Endodermal cell (in vitro differentiated cells): ENCODE data around the gene ZBTB16. TPM values are rescaled to one million over a fixed set of nuclear protein-coding genes. Genes with fewer than 3 reads are reported as not detected.

Experiments used
- DNase-seq: peaks from one replicate; pipeline ENCODE4 v3.0.0-alpha.2; 2017
- H3K27ac ChIP-seq: 2 replicates; pipeline ENCODE4 v1.5.1; 2013; ENCODE audit warnings: mild to moderate bottlenecking, low read depth, low read length, moderate library complexity
- H3K27me3 ChIP-seq: 2 replicates; pipeline ENCODE4 v1.6.1; 2013; ENCODE audit warnings: mild to moderate bottlenecking, low read length, moderate library complexity; ENCODE audit not compliant: insufficient read depth, control insufficient read depth, poor library complexity, severe bottlenecking
- H3K36me3 ChIP-seq: 2 replicates; pipeline ENCODE4 v1.7.0; 2013; ENCODE audit warnings: mild to moderate bottlenecking, low read length, moderate library complexity; ENCODE audit not compliant: control insufficient read depth, insufficient read depth
- H3K4me1 ChIP-seq: one replicate; pipeline ENCODE4 v1.7.0; 2013; ENCODE audit warnings: low read length; ENCODE audit not compliant: control insufficient read depth, insufficient read depth
- H3K4me3 ChIP-seq: 2 replicates; pipeline ENCODE4 v1.5.1; 2013; ENCODE audit warnings: mild to moderate bottlenecking, low read length, moderate library complexity
- H3K9ac ChIP-seq: 2 replicates; pipeline ENCODE4 v1.6.1; 2013; ENCODE audit warnings: mild to moderate bottlenecking, low read length, moderate library complexity; ENCODE audit not compliant: poor library complexity, severe bottlenecking; ENCODE audit errors: extremely low read depth
- H3K9me3 ChIP-seq: 2 replicates; pipeline ENCODE4 v1.6.1; 2013; ENCODE audit warnings: mild to moderate bottlenecking, low read length, moderate library complexity; ENCODE audit not compliant: control insufficient read depth
- H3K27ac Mint-ChIP-seq: 2 replicates; pipeline ENCODE4 v1.8.0; 2020; ENCODE audit warnings: mixed read lengths
- H3K27me3 Mint-ChIP-seq: 2 replicates; pipeline ENCODE4 v1.8.0; 2021; ENCODE audit warnings: mild to moderate bottlenecking, mixed read lengths; ENCODE audit not compliant: insufficient read depth
- H3K36me3 Mint-ChIP-seq: 2 replicates; pipeline ENCODE4 v1.8.0; 2020; ENCODE audit warnings: low read depth, mixed read lengths
- H3K4me1 Mint-ChIP-seq: 2 replicates; pipeline ENCODE4 v1.8.0; 2020; ENCODE audit warnings: mixed read lengths
- H3K4me3 Mint-ChIP-seq: 2 replicates; pipeline ENCODE4 v1.8.0; 2020; ENCODE audit warnings: mild to moderate bottlenecking, moderate library complexity, mixed read lengths
- H3K9me3 Mint-ChIP-seq: 2 replicates; pipeline ENCODE4 v1.8.0; 2020; ENCODE audit warnings: mild to moderate bottlenecking, mixed read lengths
- WGBS, 2 experiments: methylation state at CpG; one replicate each; pipeline versions ENCODE4 v1.1.5 to v1.1.7; 2013; ENCODE audit warnings: missing lambda C conversion rate in 2 of 2, mixed read lengths in 1 of 2; ENCODE audit not compliant: insufficient coverage in 1 of 2, insufficient read length in 1 of 2; 5-methylcytosine and 5-hydroxymethylcytosine counted together
- total RNA-seq, 2 donors: library from RNA; stranded (reverse); fragmentation: NEBNext Ultra II Directional in 1 of 2; extraction: Animal tissue kit (Norgen Biotek cat#: 25700) in 1 of 2; gene quantifications; 2 replicates in 1 of 2; 3 replicates in 1 of 2; pipeline ENCODE4 v1.2.1, GENCODE V29; 2021
- TF ChIP-seq, protein P1 (sequence below): fragments of 200-600 bp; sonication (generic); conservative IDR thresholded peaks from 2 replicates; pipeline ENCODE4 v1.5.0; 2021; ENCODE audit warnings: antibody characterized with exemption, mild to moderate bottlenecking

ZBTB16 gene
- total RNA-seq, 2 donors from 2014 or later: 4.1 to 5.8 TPM

DNA sequence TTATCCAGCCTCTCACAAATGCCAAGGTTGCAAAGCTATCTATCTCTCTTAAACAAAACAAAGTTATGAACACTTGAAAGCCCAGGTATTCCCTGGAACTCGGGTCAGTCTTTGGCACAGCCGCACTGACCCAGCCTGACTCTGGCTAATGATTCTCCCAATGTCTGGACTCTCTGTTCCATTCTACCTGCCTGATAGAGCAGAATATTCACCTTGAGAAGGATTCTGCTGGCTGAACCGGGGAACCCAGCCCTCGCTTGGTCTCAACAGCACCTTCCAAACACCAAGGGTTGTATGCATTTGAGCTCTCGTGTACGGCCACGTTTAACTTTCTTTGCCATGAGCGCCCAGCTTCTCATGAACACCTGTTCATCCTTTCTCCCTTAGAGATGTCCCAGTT lies 116.8 kb downstream of the ZBTB16 start:
- H3K9ac ChIP-seq: no peak overlapping the region
- 92 to 96% methylated on average over 8 of the region's 8 CpGs for WGBS, 2 experiments
- H3K27me3 Mint-ChIP-seq: peaks cover 24% of the 10 kb centered on the region

DNA sequence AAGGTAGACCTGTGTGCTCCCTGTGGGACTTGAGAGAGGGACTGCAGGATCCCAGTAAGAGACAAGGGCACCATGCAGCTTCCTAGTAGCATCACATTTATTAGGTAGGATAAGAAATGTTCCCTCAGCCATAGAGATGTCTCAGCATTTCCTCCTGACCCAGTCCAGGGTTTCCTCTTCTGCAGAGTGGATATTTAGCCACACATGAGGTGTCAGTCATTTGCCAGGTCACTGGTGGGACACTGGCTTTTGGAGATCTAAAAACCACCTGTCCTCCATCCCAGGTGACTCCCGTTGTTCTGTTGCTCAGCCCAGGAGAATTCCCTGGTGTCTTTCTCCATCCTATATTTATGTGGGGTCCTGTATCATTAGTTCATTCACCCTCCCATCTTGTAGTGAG lies 119.1 kb downstream of the ZBTB16 start:
- no peak overlapping the region for H3K4me3 ChIP-seq
- H3K27me3 ChIP-seq: peaks cover 12% of the 10 kb centered on the region
- H3K9me3 ChIP-seq: no peaks in the 10 kb centered on the region
- H3K27me3 Mint-ChIP-seq: peaks cover 28% of the 10 kb centered on the region
- no peak overlapping the region for H3K9ac ChIP-seq
- H3K4me3 Mint-ChIP-seq: no peak overlapping the region
- H3K36me3 Mint-ChIP-seq: no peaks in the 10 kb centered on the region
- H3K36me3 ChIP-seq: no peaks in the 10 kb centered on the region
- no peak overlapping the region for H3K27ac Mint-ChIP-seq
- DNase-seq: no peak
- 100% methylated on average over 1 of the region's 1 CpG; no CpG with 5 or more reads in 1 of the 2 experiments for WGBS, 2 experiments
- H3K9me3 Mint-ChIP-seq: no peaks in the 10 kb centered on the region
- peaks cover 3% of the 10 kb centered on the region for H3K4me1 Mint-ChIP-seq
- H3K27ac ChIP-seq: no peak overlapping the region
- TF ChIP-seq, protein P1, sequence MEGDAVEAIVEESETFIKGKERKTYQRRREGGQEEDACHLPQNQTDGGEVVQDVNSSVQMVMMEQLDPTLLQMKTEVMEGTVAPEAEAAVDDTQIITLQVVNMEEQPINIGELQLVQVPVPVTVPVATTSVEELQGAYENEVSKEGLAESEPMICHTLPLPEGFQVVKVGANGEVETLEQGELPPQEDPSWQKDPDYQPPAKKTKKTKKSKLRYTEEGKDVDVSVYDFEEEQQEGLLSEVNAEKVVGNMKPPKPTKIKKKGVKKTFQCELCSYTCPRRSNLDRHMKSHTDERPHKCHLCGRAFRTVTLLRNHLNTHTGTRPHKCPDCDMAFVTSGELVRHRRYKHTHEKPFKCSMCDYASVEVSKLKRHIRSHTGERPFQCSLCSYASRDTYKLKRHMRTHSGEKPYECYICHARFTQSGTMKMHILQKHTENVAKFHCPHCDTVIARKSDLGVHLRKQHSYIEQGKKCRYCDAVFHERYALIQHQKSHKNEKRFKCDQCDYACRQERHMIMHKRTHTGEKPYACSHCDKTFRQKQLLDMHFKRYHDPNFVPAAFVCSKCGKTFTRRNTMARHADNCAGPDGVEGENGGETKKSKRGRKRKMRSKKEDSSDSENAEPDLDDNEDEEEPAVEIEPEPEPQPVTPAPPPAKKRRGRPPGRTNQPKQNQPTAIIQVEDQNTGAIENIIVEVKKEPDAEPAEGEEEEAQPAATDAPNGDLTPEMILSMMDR: no peak
- no peaks in the 10 kb centered on the region for H3K4me1 ChIP-seq

More for the DNA sequence above, 116.8 kb downstream of the ZBTB16 start:
- Histone ChIP-seq H3K27ac (no peak overlapping the region), H3K9me3 (no peaks in the 10 kb centered on the region), H3K36me3 (no peaks in the 10 kb centered on the region), H3K4me1 (no peaks in the 10 kb centered on the region), H3K4me3 (no peak overlapping the region), H3K27me3 (peaks cover 12% of the 10 kb centered on the region)
- Mint-ChIP-seq H3K36me3 (no peaks in the 10 kb centered on the region), H3K9me3 (no peaks in the 10 kb centered on the region), H3K4me3 (no peak overlapping the region), H3K27ac (no peak overlapping the region), H3K4me1 (peaks cover 3% of the 10 kb centered on the region)
- TF ChIP-seq, protein P1: no peak
- DNase-seq: no peak

DNA sequence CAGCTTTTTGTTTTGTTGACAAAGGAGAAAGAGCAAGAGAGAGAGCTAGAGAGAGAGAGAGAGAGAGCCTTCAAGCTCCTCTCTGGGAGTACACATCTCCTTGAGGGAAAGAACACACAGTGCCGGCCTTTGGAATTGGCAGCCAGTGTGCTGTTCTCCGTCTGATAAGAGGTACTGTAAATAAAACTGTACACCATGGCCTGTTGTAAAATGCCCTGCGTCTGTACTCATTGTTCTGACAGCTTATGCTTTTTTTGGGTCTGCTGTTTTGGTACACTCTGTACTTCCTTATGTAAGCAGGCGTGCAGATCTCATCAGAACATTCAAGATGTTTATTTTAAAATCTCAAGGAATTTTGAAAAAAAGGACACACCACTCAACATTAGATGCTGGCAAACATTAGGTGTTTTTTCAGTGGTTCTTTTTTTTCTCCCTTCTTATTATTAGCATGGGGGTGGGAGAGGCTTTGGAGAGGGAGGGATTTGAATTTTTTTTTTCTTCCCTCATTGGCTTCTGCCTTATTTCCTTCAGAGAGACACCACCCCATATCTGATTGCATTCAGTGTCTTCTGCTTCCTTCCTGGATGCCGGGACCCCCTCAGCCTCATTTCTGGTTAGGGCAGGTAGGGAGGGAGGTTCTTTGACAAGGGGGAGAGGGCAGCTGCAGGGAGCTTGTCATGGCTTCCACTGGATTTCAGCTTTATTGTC lies 119.9 kb downstream of the ZBTB16 start:
- no peak overlapping the region for H3K27ac Mint-ChIP-seq
- H3K27me3 Mint-ChIP-seq: peaks cover 28% of the 10 kb centered on the region
- H3K4me1 Mint-ChIP-seq: peaks cover 3% of the 10 kb centered on the region

More for the DNA sequence above, 119.9 kb downstream of the ZBTB16 start:
- Histone ChIP-seq H3K9ac (no peak overlapping the region), H3K27me3 (peaks cover 12% of the 10 kb centered on the region), H3K4me1 (no peaks in the 10 kb centered on the region), H3K4me3 (no peak overlapping the region), H3K36me3 (no peaks in the 10 kb centered on the region), H3K9me3 (no peaks in the 10 kb centered on the region), H3K27ac (no peak overlapping the region)
- H3K9me3 Mint-ChIP-seq: no peaks in the 10 kb centered on the region
- 97% methylated on average over 3 to 5 of the region's 5 CpGs for WGBS, 2 experiments
- H3K4me3 Mint-ChIP-seq: no peak overlapping the region
- TF ChIP-seq, protein P1: no peak
- no peaks in the 10 kb centered on the region for H3K36me3 Mint-ChIP-seq
- no peak for DNase-seq
